UCSD-AML1 (cell line): ENCODE measurements around the gene ATP6V1C2.

Experiments
- DNase-seq: peaks from one replicate; lab custom pipeline; 2025; ENCODE audit not compliant: unreplicated experiment; lab: John Stamatoyannopoulos, UW

Gene ATP6V1C2, protein sequence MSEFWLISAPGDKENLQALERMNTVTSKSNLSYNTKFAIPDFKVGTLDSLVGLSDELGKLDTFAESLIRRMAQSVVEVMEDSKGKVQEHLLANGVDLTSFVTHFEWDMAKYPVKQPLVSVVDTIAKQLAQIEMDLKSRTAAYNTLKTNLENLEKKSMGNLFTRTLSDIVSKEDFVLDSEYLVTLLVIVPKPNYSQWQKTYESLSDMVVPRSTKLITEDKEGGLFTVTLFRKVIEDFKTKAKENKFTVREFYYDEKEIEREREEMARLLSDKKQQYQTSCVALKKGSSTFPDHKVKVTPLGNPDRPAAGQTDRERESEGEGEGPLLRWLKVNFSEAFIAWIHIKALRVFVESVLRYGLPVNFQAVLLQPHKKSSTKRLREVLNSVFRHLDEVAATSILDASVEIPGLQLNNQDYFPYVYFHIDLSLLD

GRCh38 chr2:10721396-10722251 is at the start of gene ATP6V1C2:
TSS of gene ATP6V1C2 (plus strand) at chr2:10721630. CDS start at chr2:10722850, 1,220 bp downstream.
- no peak for DNase-seq

GRCh38 chr2:10675131-10675530 is 46.3 kb upstream of the ATP6V1C2 start:
- DNase-seq = no peak

GRCh38 chr2:10678225-10678624 is 43.2 kb upstream of the ATP6V1C2 start:
- DNase-seq = no peak

- no peak for DNase-seq
Measured at GRCh38 chr2:10680214-10680613, 41.2 kb upstream of the ATP6V1C2 start.

DNA sequence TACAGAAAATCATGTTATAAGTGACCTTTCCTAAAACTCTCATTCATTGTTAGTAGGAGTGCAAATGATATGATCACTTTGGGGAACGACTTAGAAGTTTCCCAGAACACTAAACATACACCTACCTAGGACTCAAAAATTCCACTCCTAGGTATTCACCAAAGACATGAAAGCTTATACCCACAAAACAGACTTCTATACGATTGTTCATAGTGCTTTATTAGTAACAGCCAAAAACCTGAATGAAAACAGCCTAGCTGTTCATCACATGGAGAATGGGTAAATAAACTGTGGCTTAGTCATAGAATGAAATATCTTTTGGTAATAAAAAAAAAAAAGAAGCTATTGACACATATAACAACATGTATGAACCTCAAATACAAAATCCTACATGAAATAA is 40.5 kb upstream of the ATP6V1C2 start:
- DNase-seq = no peak

DNA sequence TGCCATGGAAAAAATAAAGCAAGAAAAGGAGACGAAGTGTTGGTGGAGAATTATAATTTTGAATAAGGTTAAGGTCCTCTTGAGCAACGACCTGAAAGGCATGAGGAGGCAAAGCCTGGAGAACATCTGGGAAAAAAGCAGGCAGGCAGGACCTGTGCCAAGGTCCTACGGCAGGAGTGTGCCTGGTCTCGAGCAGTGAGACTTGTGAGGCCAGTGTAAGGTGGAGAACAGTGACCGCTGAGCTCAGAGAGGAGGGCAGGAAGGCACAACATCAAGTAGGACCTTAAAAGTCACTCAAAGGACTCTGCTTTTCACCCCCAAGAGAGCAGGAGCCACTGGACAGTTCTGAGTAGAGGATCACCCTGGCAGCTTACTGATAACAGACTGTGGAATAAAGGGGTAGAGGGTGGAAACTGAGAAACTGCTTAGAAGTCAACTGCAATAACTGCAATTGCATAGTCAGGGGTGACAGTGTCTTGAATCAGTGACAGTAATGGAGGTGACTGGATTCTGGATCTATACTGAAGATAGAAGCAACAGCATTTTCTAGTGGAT is 35.2 kb upstream of the ATP6V1C2 start:
- no peak for DNase-seq

GRCh38 chr2:10688921-10689807 is 32.3 kb upstream of the ATP6V1C2 start:
- DNase-seq = no peak

- DNase-seq = no peak
Measured at GRCh38 chr2:10691521-10691920, 29.9 kb upstream of the ATP6V1C2 start.

DNA sequence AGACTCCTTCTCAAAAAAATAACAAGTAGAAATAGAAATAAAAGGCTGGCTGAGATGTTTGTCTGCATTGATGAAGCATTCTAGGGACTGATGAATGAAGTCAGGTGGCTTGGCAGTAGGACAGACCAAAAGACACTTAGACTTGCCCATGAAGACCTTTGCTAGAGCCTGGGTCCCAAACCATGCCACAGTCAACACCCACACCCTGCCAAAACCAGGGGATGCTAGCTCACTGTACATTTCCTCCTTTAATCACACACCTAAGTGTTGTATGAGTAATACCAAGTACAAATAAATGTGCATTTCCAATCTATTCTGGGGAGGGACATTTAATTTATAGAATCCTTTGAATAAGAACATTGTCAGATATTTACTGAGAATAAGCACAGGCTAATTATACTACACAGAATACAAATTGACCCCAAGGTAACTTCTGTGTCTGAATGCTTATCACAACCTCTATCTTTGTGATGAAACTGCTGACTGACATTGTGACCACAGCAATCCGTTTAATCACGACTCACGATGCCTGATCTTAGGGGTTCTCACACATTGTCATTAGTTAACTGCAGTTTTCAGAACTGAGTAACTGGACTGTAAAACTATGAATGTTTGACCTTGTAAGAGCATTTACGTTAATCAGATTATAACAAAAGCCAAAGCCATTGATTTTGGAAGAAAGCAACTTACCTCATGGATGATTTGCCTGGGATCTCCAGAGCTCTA is 21.2 kb upstream of the ATP6V1C2 start:
- DNase-seq = no peak

DNA sequence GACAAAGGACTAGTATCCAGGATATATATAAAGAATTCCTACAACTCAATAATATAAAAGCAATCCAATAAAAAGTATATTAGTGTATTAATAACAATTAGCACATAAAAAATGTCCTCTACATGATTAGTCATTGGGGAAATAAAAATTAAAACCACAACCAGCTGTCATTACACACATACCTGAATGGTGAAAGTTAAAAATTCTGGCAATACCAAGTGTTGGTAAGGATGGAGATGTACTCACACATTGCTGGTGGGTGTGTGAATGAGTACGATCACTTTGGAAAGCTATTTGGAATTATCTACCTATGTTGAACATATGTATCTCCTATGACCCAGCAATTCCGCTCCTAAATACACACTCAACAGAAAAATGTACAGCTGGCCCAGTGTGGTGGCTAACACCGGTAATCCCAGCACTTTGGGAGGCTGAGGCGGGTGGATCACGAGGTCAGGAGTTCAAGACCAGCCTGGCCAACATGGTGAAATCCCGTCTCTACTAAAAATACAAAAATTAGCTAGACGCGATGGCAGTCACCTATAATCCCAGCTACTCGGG is 17.3 kb upstream of the ATP6V1C2 start:
- no peak for DNase-seq

DNA sequence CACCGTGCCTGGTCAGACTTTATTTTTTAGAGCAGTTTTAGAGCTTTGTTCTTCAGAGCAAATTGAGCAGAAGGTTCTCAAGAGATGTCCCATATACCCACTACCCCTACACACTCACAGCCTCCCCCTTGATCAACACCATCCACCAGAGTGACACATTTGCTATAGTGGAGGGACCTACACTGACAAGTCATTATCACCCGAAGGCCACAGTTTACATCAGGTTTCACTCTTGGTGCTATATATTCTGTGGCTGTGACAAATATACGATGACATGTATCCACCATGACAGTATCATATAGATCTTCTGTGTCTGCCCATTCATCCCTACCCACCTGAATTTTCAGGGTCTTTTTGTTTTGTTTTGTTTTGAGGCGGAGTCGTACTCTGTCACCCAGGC is 15.4 kb upstream of the ATP6V1C2 start:
- DNase-seq = no peak

DNA sequence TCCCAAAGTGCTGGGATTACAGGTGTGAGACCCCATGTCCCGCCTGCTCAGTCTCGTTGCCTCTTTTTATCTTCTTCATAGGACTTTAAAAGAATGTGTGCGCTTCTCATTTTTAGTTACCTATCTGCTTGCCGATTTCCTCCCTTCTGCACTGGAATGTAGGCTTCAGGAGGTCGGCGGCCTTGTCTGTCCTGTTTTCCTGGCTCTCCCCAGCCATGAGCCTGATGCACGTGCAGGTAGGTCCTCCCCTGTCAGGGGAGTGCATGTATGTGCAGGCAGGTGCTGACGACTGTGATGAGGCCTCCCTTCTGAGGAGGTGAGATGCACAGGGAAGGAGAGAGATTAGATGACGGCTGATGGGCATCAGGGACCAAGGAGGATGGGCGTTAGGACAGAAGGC is 13.6 kb upstream of the ATP6V1C2 start:
- no peak for DNase-seq

DNA sequence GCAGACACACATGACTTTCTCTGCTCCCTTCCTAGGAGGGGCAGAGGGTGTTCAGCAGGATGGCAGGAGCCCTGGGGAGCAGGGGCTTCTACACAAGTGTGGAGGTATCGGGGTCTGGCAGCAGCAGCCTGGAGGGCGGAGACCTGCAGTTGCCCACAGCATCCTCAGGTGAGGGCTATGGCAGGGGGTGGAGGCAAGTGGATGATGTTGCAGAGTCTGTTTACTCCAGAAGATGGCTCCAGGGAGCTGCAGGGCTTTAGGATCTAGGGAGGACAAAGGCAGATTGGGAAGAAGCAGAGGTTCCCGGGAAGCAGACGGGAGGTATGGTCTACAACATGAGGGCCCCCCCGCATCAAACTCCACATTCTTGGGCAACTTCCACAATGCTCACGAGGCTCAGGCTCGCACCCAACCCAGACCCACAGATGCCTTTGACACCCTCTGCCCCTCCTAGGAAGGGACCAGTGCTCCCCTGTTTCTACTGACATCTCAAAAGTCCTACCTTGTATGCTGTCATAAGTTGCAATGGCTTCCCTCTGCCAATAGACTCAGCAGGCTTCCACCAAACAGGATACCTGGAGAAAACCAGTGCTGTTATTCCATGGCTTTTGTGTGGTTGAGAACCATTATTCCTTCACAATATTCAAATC is 12.0 kb upstream of the ATP6V1C2 start:
- no peak for DNase-seq

- peak; percentile 43 for DNase-seq
Measured at GRCh38 chr2:10712185-10712809, 9.1 kb upstream of the ATP6V1C2 start.

- no peak for DNase-seq
Measured at GRCh38 chr2:10716581-10716980, 4.8 kb upstream of the ATP6V1C2 start.

GRCh38 chr2:10717628-10718027 is 3.8 kb upstream of the ATP6V1C2 start:
- DNase-seq = no peak

DNA sequence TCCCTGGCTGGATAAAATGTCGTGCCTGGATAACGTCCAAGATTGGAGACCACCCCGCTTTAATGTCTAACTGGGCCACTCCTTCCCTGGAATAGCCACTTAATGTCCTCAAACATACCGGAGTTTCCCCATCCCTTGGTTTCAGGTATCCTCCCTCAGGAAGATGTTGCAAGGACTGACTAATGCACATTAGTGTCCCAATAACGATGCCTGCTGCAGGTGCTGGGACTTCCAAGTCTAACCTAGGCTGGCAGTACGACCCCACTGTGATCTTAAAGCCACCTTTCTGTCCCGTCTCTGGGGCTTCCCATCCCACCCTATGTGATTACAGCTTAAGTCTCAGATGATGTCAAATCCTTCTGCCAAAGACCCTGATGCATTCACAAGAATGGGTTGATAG is 1.1 kb upstream of the ATP6V1C2 start:
- no peak for DNase-seq

- no peak for DNase-seq
Measured at GRCh38 chr2:10720947-10721395, 459 bp upstream of the ATP6V1C2 start.
